Measurements from ENCODE around the gene WWP2. TPM values are rescaled to one million over a fixed set of nuclear protein-coding genes. Genes with fewer than 3 reads are reported as not detected.
A peak's percentile ranks its signal among the peaks of the same experiment; 100 is the strongest.

Gene WWP2
- polyA plus RNA-seq, 5 donors: 26.6 to 34.0 (median 30.8) TPM

GRCh38 chr16:69924777-69925191, 162.7 kb downstream of the WWP2 start:
- DNase-seq: peak in 1 of 2 donors; percentile 30

GRCh38 chr16:69925311-69925710, 163.2 kb downstream of the WWP2 start:
- no peak for DNase-seq

GRCh38 chr16:69926241-69926640, 164.1 kb downstream of the WWP2 start:
- DNase-seq: no peak

- DNase-seq: peak in 1 of 2 donors; percentile 32
Measured at GRCh38 chr16:69927056-69927757, 165.1 kb downstream of the WWP2 start.

- no peak for DNase-seq
Measured at GRCh38 chr16:69928856-69929400, 166.8 kb downstream of the WWP2 start.

- DNase-seq: no peak
Measured at GRCh38 chr16:69929480-69929879, 167.3 kb downstream of the WWP2 start.

- peak in 1 of 2 donors; percentile 48 for DNase-seq
Measured at GRCh38 chr16:69930117-69930776, 168.1 kb downstream of the WWP2 start.

- no peak for DNase-seq
Measured at GRCh38 chr16:69931631-69932030, 169.5 kb downstream of the WWP2 start.

- DNase-seq: no peak
Measured at GRCh38 chr16:69932228-69932627, 170.1 kb downstream of the WWP2 start.

- no peak for DNase-seq
Measured at GRCh38 chr16:69932691-69933392, 170.7 kb downstream of the WWP2 start.

- DNase-seq: no peak
Measured at GRCh38 chr16:69934044-69934443, 171.9 kb downstream of the WWP2 start.

- no peak for DNase-seq
Measured at GRCh38 chr16:69934751-69935150, 172.6 kb downstream of the WWP2 start.

GRCh38 chr16:69935278-69935711, 173.2 kb downstream of the WWP2 start:
- no peak for DNase-seq

GRCh38 chr16:69935740-69936139, 173.6 kb downstream of the WWP2 start:
- DNase-seq: no peak

- DNase-seq: no peak
Measured at GRCh38 chr16:69936252-69936651, 174.1 kb downstream of the WWP2 start.

- DNase-seq: no peak
Measured at GRCh38 chr16:69936751-69937211, 174.6 kb downstream of the WWP2 start.

- DNase-seq: no peak
Measured at GRCh38 chr16:69937465-69937951, 175.4 kb downstream of the WWP2 start.

- no peak for DNase-seq
Measured at GRCh38 chr16:69938981-69939820, 177.1 kb downstream of the WWP2 start.

- no peak for DNase-seq
Measured at GRCh38 chr16:69939821-69940585, 177.9 kb downstream of the WWP2 start.

GRCh38 chr16:69940676-69941075, 178.5 kb downstream of the WWP2 start:
- DNase-seq: no peak
